HL-60 (cell line): ENCODE data around the gene ARID5B.

Experiments used
- DNase-seq, 2 experiments: peaks; one replicate each; pipeline ENCODE4 v3.0.0-alpha.2; 2010 to 2020; ENCODE audit warnings: low read depth in 1 of 2, low spot score in 1 of 2
- H3K27ac ChIP-seq: fragments of 250-450 bp; sonication (Bioruptor Pico); replicated peaks from 2 replicates; pipeline ENCODE4 v1.5.1; 2020; ENCODE audit warnings: mild to moderate bottlenecking, moderate library complexity
- H3K27me3 ChIP-seq: fragments of 250-450 bp; sonication (Bioruptor Pico); 2 replicates; pipeline ENCODE4 v1.5.1; 2021; ENCODE audit warnings: mild to moderate bottlenecking, moderate library complexity; ENCODE audit not compliant: insufficient read depth, poor library complexity, severe bottlenecking
- H3K4me3 ChIP-seq: replicated peaks from 2 replicates; pipeline ENCODE4 v1.5.1; 2011; ENCODE audit warnings: mild to moderate bottlenecking, control low read depth, low read length; ENCODE audit not compliant: insufficient read depth
- CTCF ChIP-seq: IDR thresholded peaks from one replicate; pipeline ENCODE4 v1.5.1; 2011; ENCODE audit warnings: low read length, control low read depth, inconsistent platforms; ENCODE audit not compliant: insufficient read depth
- GABPA ChIP-seq: IDR thresholded peaks from 2 replicates; pipeline ENCODE4 v1.6.1; 2012; ENCODE audit warnings: low read depth
- POLR2AphosphoS5 ChIP-seq: IDR thresholded peaks from 2 replicates; pipeline ENCODE4 v1.6.1; 2012; ENCODE audit warnings: low read depth
- SPI1 ChIP-seq: IDR thresholded peaks from 2 replicates; pipeline ENCODE4 v1.6.1; 2012; ENCODE audit warnings: low read depth, mild to moderate bottlenecking, borderline replicate concordance
- TF ChIP-seq, protein P1 (sequence below): IDR thresholded peaks from 2 replicates; pipeline ENCODE4 v1.6.1; 2012; ENCODE audit warnings: low read depth; ENCODE audit not compliant: insufficient replicate concordance

The ARID5B gene

DNA sequence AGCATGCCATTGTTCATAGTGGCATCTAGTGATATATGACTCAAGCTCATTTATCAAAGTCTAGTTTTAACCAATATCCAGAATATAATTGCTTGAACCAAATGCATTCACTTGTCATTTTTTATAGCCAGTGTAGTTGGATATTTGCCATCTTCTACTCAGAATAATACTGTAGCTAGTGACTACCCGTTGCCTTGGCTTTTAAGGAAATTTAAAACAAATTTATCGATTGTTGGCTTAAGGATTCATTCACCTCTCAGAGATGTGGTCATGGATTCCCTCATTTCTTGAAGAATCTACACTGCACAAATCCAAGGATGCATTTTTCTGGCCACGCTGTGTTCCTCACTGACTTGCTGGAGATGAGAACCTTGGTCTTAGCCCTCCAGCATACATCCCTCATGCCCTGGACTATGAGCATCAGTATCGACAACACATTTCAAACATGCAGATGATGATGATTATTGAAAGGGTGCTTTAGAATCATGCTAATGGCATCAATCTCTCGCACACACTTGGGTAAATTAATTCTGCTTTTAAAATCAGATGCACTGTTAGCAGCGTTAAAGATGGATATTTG, 8.8 kb downstream of the ARID5B start:
- H3K27me3 ChIP-seq, result peaks cover 2% of the 10 kb centered on the region
- no peak for DNase-seq
- H3K4me3 ChIP-seq, result no peak overlapping the region
- no peak overlapping the region for H3K27ac ChIP-seq
- no peak for TF ChIP-seq CTCF
- TF ChIP-seq, protein P1, sequence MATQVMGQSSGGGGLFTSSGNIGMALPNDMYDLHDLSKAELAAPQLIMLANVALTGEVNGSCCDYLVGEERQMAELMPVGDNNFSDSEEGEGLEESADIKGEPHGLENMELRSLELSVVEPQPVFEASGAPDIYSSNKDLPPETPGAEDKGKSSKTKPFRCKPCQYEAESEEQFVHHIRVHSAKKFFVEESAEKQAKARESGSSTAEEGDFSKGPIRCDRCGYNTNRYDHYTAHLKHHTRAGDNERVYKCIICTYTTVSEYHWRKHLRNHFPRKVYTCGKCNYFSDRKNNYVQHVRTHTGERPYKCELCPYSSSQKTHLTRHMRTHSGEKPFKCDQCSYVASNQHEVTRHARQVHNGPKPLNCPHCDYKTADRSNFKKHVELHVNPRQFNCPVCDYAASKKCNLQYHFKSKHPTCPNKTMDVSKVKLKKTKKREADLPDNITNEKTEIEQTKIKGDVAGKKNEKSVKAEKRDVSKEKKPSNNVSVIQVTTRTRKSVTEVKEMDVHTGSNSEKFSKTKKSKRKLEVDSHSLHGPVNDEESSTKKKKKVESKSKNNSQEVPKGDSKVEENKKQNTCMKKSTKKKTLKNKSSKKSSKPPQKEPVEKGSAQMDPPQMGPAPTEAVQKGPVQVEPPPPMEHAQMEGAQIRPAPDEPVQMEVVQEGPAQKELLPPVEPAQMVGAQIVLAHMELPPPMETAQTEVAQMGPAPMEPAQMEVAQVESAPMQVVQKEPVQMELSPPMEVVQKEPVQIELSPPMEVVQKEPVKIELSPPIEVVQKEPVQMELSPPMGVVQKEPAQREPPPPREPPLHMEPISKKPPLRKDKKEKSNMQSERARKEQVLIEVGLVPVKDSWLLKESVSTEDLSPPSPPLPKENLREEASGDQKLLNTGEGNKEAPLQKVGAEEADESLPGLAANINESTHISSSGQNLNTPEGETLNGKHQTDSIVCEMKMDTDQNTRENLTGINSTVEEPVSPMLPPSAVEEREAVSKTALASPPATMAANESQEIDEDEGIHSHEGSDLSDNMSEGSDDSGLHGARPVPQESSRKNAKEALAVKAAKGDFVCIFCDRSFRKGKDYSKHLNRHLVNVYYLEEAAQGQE, result no peak
- no peak for TF ChIP-seq GABPA
- TF ChIP-seq POLR2AphosphoS5, result no peak
- no peak for TF ChIP-seq SPI1

GRCh38 chr10:61910894-61911293, 9.4 kb downstream of the ARID5B start:
- no peak overlapping the region for H3K4me3 ChIP-seq
- no peaks in the 10 kb centered on the region for H3K27me3 ChIP-seq
- TF ChIP-seq CTCF, result no peak
- no peak for TF ChIP-seq SPI1
- no peak for TF ChIP-seq GABPA
- TF ChIP-seq POLR2AphosphoS5, result no peak
- TF ChIP-seq, protein P1, result no peak
- no peak overlapping the region for H3K27ac ChIP-seq
- DNase-seq, result no peak

- Histone ChIP-seq H3K27me3 (no peaks in the 10 kb centered on the region), H3K27ac (no peak overlapping the region), H3K4me3 (no peak overlapping the region)
- no peak for DNase-seq
- TF ChIP-seq, protein P1, result no peak
- no peak for TF ChIP-seq POLR2AphosphoS5
- no peak for TF ChIP-seq GABPA
- TF ChIP-seq CTCF, result no peak
- no peak for TF ChIP-seq SPI1
These were observed 9.9 kb downstream of the ARID5B start for GRCh38 chr10:61911425-61911824.
